CD4-positive, CD25-positive, alpha-beta regulatory T cell (primary cell): ENCODE measurements around the gene EFCAB11. TPM values are rescaled to one million over a fixed set of nuclear protein-coding genes. Genes with fewer than 3 reads are reported as not detected.
"Not testable (repeated sequence)": the region's sequence is repeated elsewhere in the genome, so short reads cannot be mapped to it uniquely, and the experiment has no call there.

ENCODE experiments used
- ATAC-seq, 2 donors: fragments of 150-1000 bp; cut with Tn5 transposase; one replicate each; pipeline ENCODE4 v1.10.0; 2021; ENCODE audit warnings: low read depth in 2 of 2, moderate number of reproducible peaks in 2 of 2, moderate library complexity in 1 of 2
- DNase-seq, 3 donors: peaks; one replicate each; pipeline versions ENCODE4 v3.0.0 to v3.0.0-alpha.2; 2012 to 2022; ENCODE audit warnings: mixed read lengths in 1 of 3
- H3K27ac ChIP-seq: one replicate; pipeline ENCODE4 v1.7.0; 2013; ENCODE audit warnings: mild to moderate bottlenecking, low read length; ENCODE audit not compliant: insufficient read depth, poor library complexity, severe bottlenecking
- H3K27me3 ChIP-seq: one replicate; pipeline ENCODE4 v1.7.0; 2013; ENCODE audit warnings: low read length; ENCODE audit not compliant: control insufficient read depth, insufficient read depth
- H3K36me3 ChIP-seq: one replicate; pipeline ENCODE4 v1.7.0; 2013; ENCODE audit warnings: mild to moderate bottlenecking, low read length, moderate library complexity; ENCODE audit not compliant: control insufficient read depth, insufficient read depth
- H3K4me1 ChIP-seq: 2 replicates; pipeline ENCODE4 v1.7.0; 2013; ENCODE audit warnings: mild to moderate bottlenecking, low read length; ENCODE audit not compliant: insufficient read depth, control insufficient read depth, poor library complexity, severe bottlenecking
- H3K4me3 ChIP-seq: one replicate; pipeline ENCODE4 v1.7.0; 2013; ENCODE audit warnings: low read depth, mild to moderate bottlenecking, low read length, moderate library complexity
- H3K9me3 ChIP-seq, 2 experiments: 1 replicate in 1 of 2; 2 replicates in 1 of 2; pipeline ENCODE4 v1.7.0; 2013; ENCODE audit warnings: low read length in 2 of 2, mild to moderate bottlenecking in 1 of 2, moderate library complexity in 1 of 2; ENCODE audit not compliant: control insufficient read depth in 2 of 2
- H3K27ac Mint-ChIP-seq, 3 donors: one replicate each; pipeline ENCODE4 v1.8.0; 2020 to 2022; ENCODE audit warnings: mild to moderate bottlenecking in 3 of 3, mixed read lengths in 3 of 3, moderate library complexity in 2 of 3
- H3K27me3 Mint-ChIP-seq: one replicate; pipeline ENCODE4 v1.8.0; 2022; ENCODE audit warnings: mild to moderate bottlenecking, mixed read lengths
- H3K36me3 Mint-ChIP-seq: one replicate; pipeline ENCODE4 v1.8.0; 2020; ENCODE audit warnings: mixed read lengths
- H3K4me1 Mint-ChIP-seq, 4 donors: one replicate each; pipeline ENCODE4 v1.8.0; 2020 to 2022; ENCODE audit warnings: mixed read lengths in 4 of 4, mild to moderate bottlenecking in 1 of 4
- H3K4me3 Mint-ChIP-seq, 4 donors: one replicate each; pipeline ENCODE4 v1.8.0; 2020 to 2022; ENCODE audit warnings: mild to moderate bottlenecking in 4 of 4, mixed read lengths in 4 of 4, moderate library complexity in 3 of 4
- H3K9me3 Mint-ChIP-seq, 7 donors: one replicate each; pipeline ENCODE4 v1.8.0; 2020 to 2022; ENCODE audit warnings: mixed read lengths in 7 of 7, mild to moderate bottlenecking in 3 of 7, moderate library complexity in 2 of 7
- polyA plus RNA-seq, 4 donors: library from polyadenylated mRNA; unstranded; fragments of 300-500 nt; fragmentation: Illumina TruSeq; gene quantifications; one replicate each; pipeline ENCODE4 v1.2.3, GENCODE V29; 2021
- total RNA-seq: library from RNA; stranded (reverse); gene quantifications from one replicate; pipeline ENCODE4 v1.2.3, GENCODE V29; 2022

EFCAB11 gene
- total and polyA plus RNA-seq, 5 donors from 2014 or later = 0.84 to 2.9 (median 1.6) TPM

GRCh38 chr14:89899291-89899690 is 55.2 kb downstream of the EFCAB11 start:
- peaks cover 0 to 3% (median 0%) of the 10 kb centered on the region in 7 donors for H3K9me3 Mint-ChIP-seq
- H3K27ac Mint-ChIP-seq = no peak overlapping the region
- peaks cover 8% of the 10 kb centered on the region for H3K27me3 Mint-ChIP-seq
- no peak overlapping the region for H3K4me3 Mint-ChIP-seq
- H3K36me3 Mint-ChIP-seq = no peaks in the 10 kb centered on the region
- peaks cover 10% of the 10 kb centered on the region for H3K4me1 ChIP-seq
- no peaks in the 10 kb centered on the region for H3K36me3 ChIP-seq
- no peak overlapping the region for H3K27ac ChIP-seq
- no peaks in the 10 kb centered on the region for H3K27me3 ChIP-seq
- DNase-seq (no peak), ATAC-seq (no peak)
- no peaks in the 10 kb centered on the region for H3K9me3 ChIP-seq
- peaks cover 18 to 36% (median 21%) of the 10 kb centered on the region in 4 donors for H3K4me1 Mint-ChIP-seq
- no peak overlapping the region for H3K4me3 ChIP-seq

- not testable (repeated sequence) for H3K4me1 Mint-ChIP-seq, H3K27me3 ChIP-seq, H3K27ac ChIP-seq, ATAC-seq, H3K36me3 ChIP-seq, H3K4me3 Mint-ChIP-seq, H3K9me3 ChIP-seq, H3K4me1 ChIP-seq, H3K4me3 ChIP-seq, DNase-seq, H3K27ac Mint-ChIP-seq, H3K27me3 Mint-ChIP-seq, H3K36me3 Mint-ChIP-seq, H3K9me3 Mint-ChIP-seq
Measured at GRCh38 chr14:89893388-89893787, 61.1 kb downstream of the EFCAB11 start.

GRCh38 chr14:89892953-89893352 is 61.6 kb downstream of the EFCAB11 start:
- no peak overlapping the region for H3K27ac Mint-ChIP-seq
- no peaks in the 10 kb centered on the region for H3K27me3 Mint-ChIP-seq
- Histone ChIP-seq H3K27ac (no peak overlapping the region), H3K4me3 (no peak overlapping the region), H3K9me3 (no peaks in the 10 kb centered on the region), H3K4me1 (no peaks in the 10 kb centered on the region), H3K36me3 (no peaks in the 10 kb centered on the region), H3K27me3 (no peaks in the 10 kb centered on the region)
- no peak for ATAC-seq
- H3K4me1 Mint-ChIP-seq = peaks cover 0 to 4% (median under 1%) of the 10 kb centered on the region in 4 donors
- no peak for DNase-seq
- H3K36me3 Mint-ChIP-seq = peaks cover 5% of the 10 kb centered on the region
- peaks cover 0 to 7% (median 1%) of the 10 kb centered on the region in 7 donors for H3K9me3 Mint-ChIP-seq
- H3K4me3 Mint-ChIP-seq = no peak overlapping the region

- not testable (repeated sequence) for H3K36me3 Mint-ChIP-seq, ATAC-seq, H3K4me3 Mint-ChIP-seq, DNase-seq, H3K9me3 Mint-ChIP-seq, H3K36me3 ChIP-seq, H3K27me3 ChIP-seq, H3K27ac ChIP-seq, H3K4me1 ChIP-seq, H3K4me3 ChIP-seq, H3K9me3 ChIP-seq, H3K27ac Mint-ChIP-seq, H3K4me1 Mint-ChIP-seq, H3K27me3 Mint-ChIP-seq
Measured at GRCh38 chr14:89891721-89892120, 62.8 kb downstream of the EFCAB11 start.

- Mint-ChIP-seq H3K4me3 (no peak overlapping the region), H3K9me3 (peaks cover 0 to 7% (median 1%) of the 10 kb centered on the region in 7 donors), H3K36me3 (peaks cover 5% of the 10 kb centered on the region), H3K4me1 (peaks cover 0 to 4% (median under 1%) of the 10 kb centered on the region in 4 donors), H3K27ac (no peak overlapping the region), H3K27me3 (no peaks in the 10 kb centered on the region)
- no peak overlapping the region for H3K4me3 ChIP-seq
- DNase-seq = no peak
- no peak overlapping the region for H3K27ac ChIP-seq
- no peaks in the 10 kb centered on the region for H3K9me3 ChIP-seq
- no peaks in the 10 kb centered on the region for H3K27me3 ChIP-seq
- H3K4me1 ChIP-seq = no peaks in the 10 kb centered on the region
- ATAC-seq = no peak
- H3K36me3 ChIP-seq = no peaks in the 10 kb centered on the region
Measured at GRCh38 chr14:89891055-89891454, 63.5 kb downstream of the EFCAB11 start.

GRCh38 chr14:89890589-89890988 is 63.9 kb downstream of the EFCAB11 start:
- Mint-ChIP-seq H3K27me3 (no peaks in the 10 kb centered on the region), H3K4me3 (no peak overlapping the region), H3K4me1 (peaks cover 0 to 4% (median under 1%) of the 10 kb centered on the region in 4 donors), H3K36me3 (peaks cover 5% of the 10 kb centered on the region), H3K9me3 (peaks cover 0 to 7% (median 1%) of the 10 kb centered on the region in 7 donors), H3K27ac (no peak overlapping the region)
- H3K9me3 ChIP-seq = no peaks in the 10 kb centered on the region
- no peaks in the 10 kb centered on the region for H3K4me1 ChIP-seq
- no peak overlapping the region for H3K27ac ChIP-seq
- no peaks in the 10 kb centered on the region for H3K27me3 ChIP-seq
- no peak overlapping the region for H3K4me3 ChIP-seq
- no peaks in the 10 kb centered on the region for H3K36me3 ChIP-seq
- DNase-seq (no peak), ATAC-seq (no peak)

GRCh38 chr14:89889626-89890025 is 64.9 kb downstream of the EFCAB11 start:
- H3K9me3 Mint-ChIP-seq = peaks cover 0 to 7% (median 1%) of the 10 kb centered on the region in 7 donors
- no peak for DNase-seq

GRCh38 chr14:89884761-89885160 is 69.8 kb downstream of the EFCAB11 start:
- Mint-ChIP-seq H3K9me3 (peaks cover 0 to 1% (median 0%) of the 10 kb centered on the region in 7 donors), H3K4me3 (no peak overlapping the region), H3K4me1 (peaks cover 0 to 4% (median under 1%) of the 10 kb centered on the region in 4 donors), H3K27me3 (no peaks in the 10 kb centered on the region), H3K27ac (no peak overlapping the region), H3K36me3 (no peaks in the 10 kb centered on the region)
- Histone ChIP-seq H3K36me3 (no peaks in the 10 kb centered on the region), H3K4me3 (no peak overlapping the region), H3K9me3 (no peaks in the 10 kb centered on the region), H3K27me3 (no peaks in the 10 kb centered on the region), H3K4me1 (no peaks in the 10 kb centered on the region), H3K27ac (no peak overlapping the region)
- DNase-seq (no peak), ATAC-seq (no peak)

More at GRCh38 chr14:89889626-89890025, 64.9 kb downstream of the EFCAB11 start:
- H3K36me3 Mint-ChIP-seq = peaks cover 5% of the 10 kb centered on the region
- no peaks in the 10 kb centered on the region for H3K4me1 ChIP-seq
- no peak overlapping the region for H3K27ac ChIP-seq
- H3K4me1 Mint-ChIP-seq = peaks cover 0 to 4% (median under 1%) of the 10 kb centered on the region in 4 donors
- no peak overlapping the region for H3K4me3 ChIP-seq
- H3K4me3 Mint-ChIP-seq = no peak overlapping the region
- H3K36me3 ChIP-seq = no peaks in the 10 kb centered on the region
- H3K27me3 ChIP-seq = no peaks in the 10 kb centered on the region
- H3K27me3 Mint-ChIP-seq = no peaks in the 10 kb centered on the region
- H3K27ac Mint-ChIP-seq = no peak overlapping the region
- no peaks in the 10 kb centered on the region for H3K9me3 ChIP-seq
- ATAC-seq = no peak
